Activated naive CD8-positive, alpha-beta T cell treated with anti-CD3 and anti-CD28 coated beads, Interleukin-2, amount 50 U/mL, for 24 hours (primary cell): ENCODE results near the gene ZNF341.
A peak's percentile ranks its signal among the peaks of the same experiment; 100 is the strongest.

Source experiments
- ATAC-seq: fragments of 150-1000 bp; cut with Tn5 transposase; one replicate; pipeline ENCODE4 v1.10.0; 2021
- DNase-seq: peaks from one replicate; pipeline ENCODE4 v3.0.0; 2021
- H3K27ac Mint-ChIP-seq: one replicate; pipeline ENCODE4 v1.8.0; 2021; ENCODE audit warnings: mild to moderate bottlenecking, mixed read lengths
- H3K27me3 Mint-ChIP-seq: one replicate; pipeline ENCODE4 v1.8.0; 2021; ENCODE audit warnings: mixed read lengths
- H3K36me3 Mint-ChIP-seq: one replicate; pipeline ENCODE4 v1.8.0; 2021; ENCODE audit warnings: low read depth, mixed read lengths
- H3K4me1 Mint-ChIP-seq: one replicate; pipeline ENCODE4 v1.8.0; 2021; ENCODE audit warnings: mixed read lengths
- H3K4me3 Mint-ChIP-seq: one replicate; pipeline ENCODE4 v1.8.0; 2021; ENCODE audit warnings: mild to moderate bottlenecking, moderate library complexity, mixed read lengths
- H3K9me3 Mint-ChIP-seq: one replicate; pipeline ENCODE4 v1.8.0; 2021; ENCODE audit warnings: mixed read lengths

Gene ZNF341

DNA sequence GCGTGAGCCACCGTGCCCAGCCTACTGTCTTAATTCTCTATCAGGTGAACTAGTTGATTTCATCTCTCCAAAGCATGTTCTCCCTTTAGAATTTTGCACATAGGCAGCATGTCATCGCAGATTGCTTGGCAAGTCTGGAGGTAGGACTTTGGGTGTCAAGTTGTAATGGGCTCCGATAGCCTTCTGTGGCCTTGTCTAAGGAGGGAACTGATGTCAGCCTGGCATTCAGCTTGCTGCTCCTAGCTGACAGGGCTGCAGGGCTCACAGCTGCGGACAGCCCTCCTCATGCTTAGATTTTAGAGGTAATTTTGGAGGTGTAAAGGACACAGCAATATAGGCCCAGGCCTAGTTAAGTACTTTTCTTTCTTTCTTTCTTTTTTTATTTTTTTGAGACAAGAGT is 90.6 kb downstream of the ZNF341 start:
- ATAC-seq (no peak), DNase-seq (no peak)
- Mint-ChIP-seq H3K27me3 (no peaks in the 10 kb centered on the region), H3K9me3 (no peaks in the 10 kb centered on the region), H3K4me3 (no peak overlapping the region), H3K27ac (no peak overlapping the region), H3K36me3 (peaks cover 12% of the 10 kb centered on the region), H3K4me1 (peaks cover 83% of the 10 kb centered on the region)

GRCh38 chr20:33822991-33823390 is 91.2 kb downstream of the ZNF341 start:
- no peak overlapping the region for H3K27ac Mint-ChIP-seq
- no peak for ATAC-seq
- peaks cover 15% of the 10 kb centered on the region for H3K36me3 Mint-ChIP-seq
- H3K9me3 Mint-ChIP-seq = no peaks in the 10 kb centered on the region
- DNase-seq = no peak
- no peak overlapping the region for H3K4me3 Mint-ChIP-seq
- peaks cover 82% of the 10 kb centered on the region for H3K4me1 Mint-ChIP-seq
- no peaks in the 10 kb centered on the region for H3K27me3 Mint-ChIP-seq

DNA sequence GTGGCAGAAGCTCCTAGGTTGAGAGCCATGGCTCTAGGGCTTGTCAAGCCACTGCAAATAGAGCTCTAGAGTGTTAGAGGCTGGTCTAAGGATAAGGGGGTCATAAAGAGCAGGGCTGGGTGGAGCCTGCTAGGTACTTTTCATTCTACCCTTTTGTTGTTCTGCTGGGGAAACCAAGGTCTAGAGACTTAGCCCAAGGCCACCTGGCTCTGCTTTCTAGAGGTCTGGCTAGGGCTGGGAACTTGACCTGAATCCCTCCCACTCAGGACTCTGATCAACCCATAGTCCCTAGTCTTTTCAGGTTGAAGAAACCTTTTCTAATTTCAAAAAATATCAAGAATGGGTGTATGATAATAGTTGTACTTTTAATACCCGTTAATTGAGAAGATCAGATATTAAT is 93.1 kb downstream of the ZNF341 start:
- Mint-ChIP-seq H3K4me1 (peaks cover 78% of the 10 kb centered on the region), H3K27ac (no peak overlapping the region), H3K4me3 (no peak overlapping the region), H3K9me3 (no peaks in the 10 kb centered on the region), H3K36me3 (peaks cover 22% of the 10 kb centered on the region), H3K27me3 (no peaks in the 10 kb centered on the region)
- ATAC-seq (no peak), DNase-seq (no peak)

- H3K36me3 Mint-ChIP-seq = peaks cover 23% of the 10 kb centered on the region
- DNase-seq (no peak), ATAC-seq (peak; percentile 42)
- H3K9me3 Mint-ChIP-seq = no peaks in the 10 kb centered on the region
- H3K27me3 Mint-ChIP-seq = no peaks in the 10 kb centered on the region
- no peak overlapping the region for H3K27ac Mint-ChIP-seq
- H3K4me1 Mint-ChIP-seq = peaks cover 77% of the 10 kb centered on the region
- H3K4me3 Mint-ChIP-seq = no peak overlapping the region
These were observed 93.8 kb downstream of the ZNF341 start for GRCh38 chr20:33825340-33826269.

DNA sequence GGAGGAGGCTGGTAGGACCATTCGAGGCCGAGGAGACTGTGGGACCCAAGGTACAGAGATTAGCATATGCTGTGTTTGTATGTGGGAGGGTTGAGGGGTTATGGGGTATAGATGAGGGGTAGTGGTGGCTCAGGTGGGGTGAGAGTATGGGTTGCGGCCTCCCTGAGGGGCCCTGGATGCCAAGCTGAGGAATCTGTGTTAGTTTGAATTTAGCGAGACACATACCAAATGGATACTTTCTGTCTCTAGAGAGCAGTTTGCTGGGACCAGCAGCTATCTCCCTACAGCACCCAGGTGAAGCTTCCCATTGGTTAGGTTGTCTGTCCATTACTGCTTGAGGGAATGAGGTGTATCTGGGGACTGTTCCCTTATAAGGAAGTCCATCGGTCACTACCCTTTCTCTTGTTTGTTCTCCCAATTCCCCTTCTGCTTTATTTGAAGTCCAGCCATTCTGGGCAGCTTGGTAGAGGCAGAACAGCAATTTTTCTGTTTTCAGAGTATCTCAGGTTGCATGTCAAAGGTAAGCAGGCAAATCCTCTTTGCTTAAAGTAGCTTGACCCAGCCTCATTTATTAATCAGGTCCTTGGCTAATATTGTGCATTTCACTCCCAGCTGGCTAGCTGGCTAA is 94.6 kb downstream of the ZNF341 start:
- no peak overlapping the region for H3K27ac Mint-ChIP-seq
- peaks cover 76% of the 10 kb centered on the region for H3K4me1 Mint-ChIP-seq
- ATAC-seq = no peak
- H3K9me3 Mint-ChIP-seq = no peaks in the 10 kb centered on the region
- H3K27me3 Mint-ChIP-seq = no peaks in the 10 kb centered on the region
- no peak for DNase-seq
- H3K36me3 Mint-ChIP-seq = peaks cover 24% of the 10 kb centered on the region
- no peak overlapping the region for H3K4me3 Mint-ChIP-seq

GRCh38 chr20:33827109-33827508 is 95.3 kb downstream of the ZNF341 start:
- H3K36me3 Mint-ChIP-seq = peaks cover 31% of the 10 kb centered on the region
- H3K27me3 Mint-ChIP-seq = no peaks in the 10 kb centered on the region
- H3K4me3 Mint-ChIP-seq = no peak overlapping the region
- ATAC-seq (no peak), DNase-seq (no peak)
- no peak overlapping the region for H3K27ac Mint-ChIP-seq
- peaks cover 71% of the 10 kb centered on the region for H3K4me1 Mint-ChIP-seq
- no peaks in the 10 kb centered on the region for H3K9me3 Mint-ChIP-seq

DNA sequence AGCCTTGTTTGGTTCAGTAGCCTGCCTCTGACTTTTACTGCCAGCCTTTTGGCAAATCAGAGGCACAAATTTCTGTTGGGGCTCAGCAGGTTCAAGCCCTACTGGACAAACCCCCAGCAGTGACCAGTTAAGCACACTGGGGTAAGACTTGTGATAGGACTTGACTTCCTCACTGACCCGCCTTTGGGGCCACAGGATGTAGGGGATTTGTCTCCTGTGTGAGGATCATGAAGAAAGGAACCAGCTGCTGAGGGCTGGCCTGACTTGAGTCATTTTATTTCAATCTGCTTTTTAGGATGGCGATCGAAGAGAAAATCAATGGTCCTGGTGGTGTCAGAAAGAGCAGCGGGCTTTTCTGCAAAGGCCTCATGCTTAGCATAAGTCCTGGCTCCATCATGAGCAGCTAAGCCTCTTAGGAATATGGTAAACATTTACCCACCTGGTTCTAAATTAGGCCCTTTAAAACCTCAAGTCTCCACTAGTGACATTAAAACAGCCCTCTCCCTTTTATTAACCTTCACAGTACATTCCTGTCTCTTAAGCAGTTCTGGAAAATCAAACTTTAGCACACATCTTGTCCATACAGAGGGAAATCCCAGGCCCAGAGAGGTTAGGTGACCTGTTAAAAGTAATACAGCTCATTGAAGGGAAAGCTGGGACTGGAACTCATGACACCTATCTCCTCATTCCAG is 96.0 kb downstream of the ZNF341 start:
- Mint-ChIP-seq H3K9me3 (no peaks in the 10 kb centered on the region), H3K4me1 (peaks cover 64% of the 10 kb centered on the region), H3K4me3 (no peak overlapping the region), H3K27ac (peak overlapping the region; percentile 26), H3K36me3 (peaks cover 31% of the 10 kb centered on the region), H3K27me3 (no peaks in the 10 kb centered on the region)
- DNase-seq (no peak), ATAC-seq (no peak)

DNA sequence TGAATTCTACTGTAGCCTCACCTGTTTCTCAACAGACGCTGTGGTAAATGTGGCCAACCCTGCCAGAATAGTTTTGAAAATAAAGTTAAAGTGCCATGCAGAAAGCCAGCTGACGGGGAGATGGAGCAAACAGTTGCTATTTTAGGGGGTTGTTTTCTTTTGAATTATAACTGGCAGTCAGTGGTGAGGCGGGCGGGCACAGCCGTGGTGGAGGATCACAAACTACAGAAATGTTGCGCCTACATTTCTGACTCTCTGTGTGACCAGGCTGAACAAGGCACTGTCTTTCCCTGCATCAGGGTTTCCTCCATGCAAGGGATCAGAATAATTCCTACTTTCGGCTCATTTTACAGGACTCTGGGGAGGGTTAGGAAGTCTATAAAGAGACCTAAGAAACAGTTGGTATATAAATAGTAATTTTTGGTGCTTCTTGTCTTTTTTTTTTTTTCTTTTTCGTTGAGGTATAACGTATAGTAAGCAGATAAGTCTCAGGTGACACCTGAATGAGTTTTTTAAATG is 96.6 kb downstream of the ZNF341 start:
- DNase-seq (no peak), ATAC-seq (no peak)
- Mint-ChIP-seq H3K27me3 (no peaks in the 10 kb centered on the region), H3K9me3 (no peaks in the 10 kb centered on the region), H3K4me1 (peaks cover 58% of the 10 kb centered on the region), H3K27ac (peak overlapping the region; percentile 26), H3K36me3 (peaks cover 31% of the 10 kb centered on the region), H3K4me3 (no peak overlapping the region)

DNA sequence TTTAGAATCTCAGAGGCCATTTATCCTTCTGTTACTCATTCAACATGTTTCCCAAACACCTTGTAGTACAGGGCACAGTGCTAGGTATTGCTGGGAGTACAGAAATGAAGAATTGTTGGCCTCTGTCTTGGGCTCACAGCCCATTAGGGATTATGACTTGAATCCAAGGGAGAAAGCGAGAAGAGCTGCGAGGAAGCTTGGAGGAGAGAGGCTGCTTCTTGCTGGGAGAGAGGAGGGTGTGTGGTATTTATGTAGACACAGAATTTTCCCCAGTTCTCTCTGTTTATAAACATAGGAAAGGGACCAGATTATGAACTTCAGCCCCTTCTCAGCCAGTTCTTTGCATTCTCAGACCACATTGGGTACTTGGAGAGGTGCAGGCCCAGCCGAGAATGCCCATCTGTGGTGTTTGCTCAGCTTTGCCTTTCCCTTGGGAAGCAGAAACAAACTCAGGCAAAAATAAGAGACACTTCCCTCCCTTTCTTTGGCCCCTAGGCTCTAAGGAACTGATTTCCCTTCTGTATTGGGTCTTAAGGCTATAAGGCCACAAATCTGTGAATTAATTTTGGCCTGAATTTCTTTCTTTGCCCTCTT is 97.3 kb downstream of the ZNF341 start:
- DNase-seq = no peak
- no peak for ATAC-seq
- no peaks in the 10 kb centered on the region for H3K27me3 Mint-ChIP-seq
- peaks cover 54% of the 10 kb centered on the region for H3K4me1 Mint-ChIP-seq
- H3K9me3 Mint-ChIP-seq = no peaks in the 10 kb centered on the region
- no peak overlapping the region for H3K4me3 Mint-ChIP-seq
- peaks cover 28% of the 10 kb centered on the region for H3K36me3 Mint-ChIP-seq
- H3K27ac Mint-ChIP-seq = no peak overlapping the region

DNA sequence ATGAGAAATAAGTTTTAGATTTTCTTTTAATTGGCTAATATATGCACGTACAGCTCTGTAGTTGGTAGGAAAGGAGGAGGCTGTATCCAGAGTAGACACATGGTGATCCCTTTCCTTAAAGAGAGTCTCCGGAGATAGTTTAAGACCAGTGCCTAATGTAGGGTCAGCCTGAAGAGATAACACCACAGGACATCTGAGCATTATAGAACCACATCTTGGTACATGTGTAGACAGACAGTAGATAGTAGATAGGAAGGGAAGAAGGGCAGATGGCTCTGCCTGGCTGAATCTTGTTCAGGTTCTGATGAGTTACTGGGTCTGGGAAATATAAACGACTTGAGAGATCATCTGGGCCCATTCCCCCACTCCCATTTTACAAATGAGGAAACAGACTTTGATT is 97.8 kb downstream of the ZNF341 start:
- DNase-seq (no peak), ATAC-seq (no peak)
- Mint-ChIP-seq H3K4me3 (no peak overlapping the region), H3K27ac (peak overlapping the region; percentile 10), H3K36me3 (peaks cover 24% of the 10 kb centered on the region), H3K4me1 (peaks cover 48% of the 10 kb centered on the region), H3K27me3 (no peaks in the 10 kb centered on the region), H3K9me3 (no peaks in the 10 kb centered on the region)

GRCh38 chr20:33830371-33830770 is 98.6 kb downstream of the ZNF341 start:
- peaks cover 42% of the 10 kb centered on the region for H3K4me1 Mint-ChIP-seq
- H3K36me3 Mint-ChIP-seq = peaks cover 30% of the 10 kb centered on the region
- ATAC-seq (no peak), DNase-seq (no peak)
- H3K27ac Mint-ChIP-seq = no peak overlapping the region
- no peaks in the 10 kb centered on the region for H3K27me3 Mint-ChIP-seq
- H3K4me3 Mint-ChIP-seq = no peak overlapping the region
- no peaks in the 10 kb centered on the region for H3K9me3 Mint-ChIP-seq

GRCh38 chr20:33832103-33832804 is 100.5 kb downstream of the ZNF341 start:
- H3K27ac Mint-ChIP-seq = no peak overlapping the region
- peaks cover 35% of the 10 kb centered on the region for H3K36me3 Mint-ChIP-seq
- H3K4me3 Mint-ChIP-seq = no peak overlapping the region
- DNase-seq (no peak), ATAC-seq (no peak)
- no peaks in the 10 kb centered on the region for H3K27me3 Mint-ChIP-seq
- H3K4me1 Mint-ChIP-seq = peaks cover 42% of the 10 kb centered on the region
- no peaks in the 10 kb centered on the region for H3K9me3 Mint-ChIP-seq

DNA sequence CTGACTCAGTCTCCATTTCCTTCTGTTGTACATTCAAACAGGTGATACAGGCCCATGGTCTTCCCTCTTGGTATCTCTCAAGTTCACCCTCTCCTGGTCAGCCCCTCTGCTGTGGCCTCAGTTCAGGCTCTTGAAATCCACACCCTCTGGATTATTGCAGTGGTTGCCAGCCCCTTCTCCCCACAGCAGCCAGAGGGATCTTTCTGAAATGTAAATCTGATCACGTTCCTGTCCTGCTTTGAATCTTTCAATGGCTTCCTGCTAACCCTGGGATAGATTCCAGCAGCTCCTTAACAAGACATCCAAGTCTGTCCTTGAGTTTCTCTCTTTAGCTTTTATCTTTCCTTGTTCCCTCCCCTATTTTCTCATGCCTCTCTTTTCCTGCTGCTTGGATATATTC is 101.5 kb downstream of the ZNF341 start:
- Mint-ChIP-seq H3K36me3 (peaks cover 31% of the 10 kb centered on the region), H3K27ac (no peak overlapping the region), H3K27me3 (no peaks in the 10 kb centered on the region), H3K4me1 (peaks cover 41% of the 10 kb centered on the region), H3K4me3 (no peak overlapping the region), H3K9me3 (no peaks in the 10 kb centered on the region)
- no peak for DNase-seq
- no peak for ATAC-seq

- DNase-seq (no peak), ATAC-seq (no peak)
- Mint-ChIP-seq H3K4me1 (peaks cover 36% of the 10 kb centered on the region), H3K36me3 (peaks cover 23% of the 10 kb centered on the region), H3K9me3 (no peaks in the 10 kb centered on the region), H3K27ac (no peak overlapping the region), H3K4me3 (no peak overlapping the region), H3K27me3 (no peaks in the 10 kb centered on the region)
These were observed 103.9 kb downstream of the ZNF341 start for GRCh38 chr20:33835615-33836172.
